NCI-H2081 treated with DMSO at 0.1 percent for 48 hours (cell line): ENCODE data around the gene SCAMP5.

Experiments used
- DNase-seq: peaks from one replicate; lab custom pipeline; 2025; lab: John Stamatoyannopoulos, UW

Gene SCAMP5

GRCh38 chr15:75070674-75071073 lies 75.3 kb downstream of the SCAMP5 start:
- DNase-seq = no peak
